Measurements from ENCODE around the gene TMED1. TPM values are rescaled to one million over a fixed set of nuclear protein-coding genes. Genes with fewer than 3 reads are reported as not detected.

Gene TMED1
- total RNA-seq, 1 donor from 2014 or later, result 25.0 TPM

- Histone ChIP-seq H3K4me3 (no peak overlapping the region), H3K36me3 (no peaks in the 10 kb centered on the region), H3K27me3 (no peaks in the 10 kb centered on the region), H3K9me3 (no peaks in the 10 kb centered on the region), H3K4me1 (no peaks in the 10 kb centered on the region), H3K27ac (no peak overlapping the region)
- no peak for DNase-seq (ENCODE audit: low spot score in 2 of 2)
- no peak for TF ChIP-seq CTCF (IDR thresholded peaks at IDR 0.05)
- intact Hi-C loops (cut with DNase I), result no loop called here
These were observed 16.2 kb upstream of the TMED1 start for GRCh38 chr19:10852098-10852800.

GRCh38 chr19:10850631-10851030 is 14.6 kb upstream of the TMED1 start:
- Histone ChIP-seq H3K36me3 (no peaks in the 10 kb centered on the region), H3K27ac (no peak overlapping the region)
- TF ChIP-seq CTCF (IDR thresholded peaks at IDR 0.05), result no peak

GRCh38 chr19:10848230-10848856 is 12.3 kb upstream of the TMED1 start, which contains the start of gene C19orf38:
Gene C19orf38, plus strand, starts transcription at chr19:10848415. Its CDS starts 94 bp downstream, at chr19:10848509.
- TF ChIP-seq CTCF (IDR thresholded peaks at IDR 0.05), result no peak
- intact Hi-C loops (cut with DNase I), result no loop called here
- H3K4me3 ChIP-seq, result no peak within 1 kb of the TSS

More at GRCh38 chr19:10850631-10851030, 14.6 kb upstream of the TMED1 start:
- Histone ChIP-seq H3K4me3 (no peak overlapping the region), H3K9me3 (no peaks in the 10 kb centered on the region), H3K4me1 (no peaks in the 10 kb centered on the region), H3K27me3 (no peaks in the 10 kb centered on the region)
- intact Hi-C loops (cut with DNase I), result no loop called here
- DNase-seq (ENCODE audit: low spot score in 2 of 2), result no peak

GRCh38 chr19:10846500-10847202 is 10.6 kb upstream of the TMED1 start:
- no peak overlapping the region for H3K4me3 ChIP-seq
- H3K9me3 ChIP-seq, result no peaks in the 10 kb centered on the region
- no peaks in the 10 kb centered on the region for H3K4me1 ChIP-seq
- H3K27ac ChIP-seq, result no peak overlapping the region
- H3K36me3 ChIP-seq, result no peaks in the 10 kb centered on the region
- H3K27me3 ChIP-seq, result no peaks in the 10 kb centered on the region
- intact Hi-C loops (cut with DNase I), result no loop called here
- TF ChIP-seq CTCF (IDR thresholded peaks at IDR 0.05), result no peak
- no peak for DNase-seq (ENCODE audit: low spot score in 2 of 2)

More at GRCh38 chr19:10848230-10848856, 12.3 kb upstream of the TMED1 start, which contains the start of gene C19orf38:
- H3K4me1 ChIP-seq, result no peaks in the 10 kb centered on the region
- no peaks in the 10 kb centered on the region for H3K27me3 ChIP-seq
- no peak within 1 kb of the TSS for H3K27ac ChIP-seq
- H3K36me3 ChIP-seq, result no peaks in the 10 kb centered on the region
- H3K9me3 ChIP-seq, result no peaks in the 10 kb centered on the region
- no peak for DNase-seq (ENCODE audit: low spot score in 2 of 2)

- intact Hi-C loops (cut with DNase I), result no loop called here
- no peaks in the 10 kb centered on the region for H3K36me3 ChIP-seq
- DNase-seq (ENCODE audit: low spot score in 2 of 2), result no peak
- no peak overlapping the region for H3K27ac ChIP-seq
- no peak for TF ChIP-seq CTCF (IDR thresholded peaks at IDR 0.05)
- no peak overlapping the region for H3K4me3 ChIP-seq
- no peaks in the 10 kb centered on the region for H3K27me3 ChIP-seq
- no peaks in the 10 kb centered on the region for H3K9me3 ChIP-seq
- no peaks in the 10 kb centered on the region for H3K4me1 ChIP-seq
These were observed 6.8 kb upstream of the TMED1 start for GRCh38 chr19:10842788-10843187.

All from ascending aorta (tissue), 2 donors.